GM18858 (cell line): ENCODE results near the gene PPL.
"Not testable (repeated sequence)": the region's sequence is repeated elsewhere in the genome, so short reads cannot be mapped to it uniquely, and the experiment has no call there.

Source experiments
- ATAC-seq: cut with Tn5 transposase; IDR thresholded peaks from one replicate; pipeline ENCODE4 v1.9.1; 2021; ENCODE audit not compliant: unreplicated experiment

The PPL gene

DNA sequence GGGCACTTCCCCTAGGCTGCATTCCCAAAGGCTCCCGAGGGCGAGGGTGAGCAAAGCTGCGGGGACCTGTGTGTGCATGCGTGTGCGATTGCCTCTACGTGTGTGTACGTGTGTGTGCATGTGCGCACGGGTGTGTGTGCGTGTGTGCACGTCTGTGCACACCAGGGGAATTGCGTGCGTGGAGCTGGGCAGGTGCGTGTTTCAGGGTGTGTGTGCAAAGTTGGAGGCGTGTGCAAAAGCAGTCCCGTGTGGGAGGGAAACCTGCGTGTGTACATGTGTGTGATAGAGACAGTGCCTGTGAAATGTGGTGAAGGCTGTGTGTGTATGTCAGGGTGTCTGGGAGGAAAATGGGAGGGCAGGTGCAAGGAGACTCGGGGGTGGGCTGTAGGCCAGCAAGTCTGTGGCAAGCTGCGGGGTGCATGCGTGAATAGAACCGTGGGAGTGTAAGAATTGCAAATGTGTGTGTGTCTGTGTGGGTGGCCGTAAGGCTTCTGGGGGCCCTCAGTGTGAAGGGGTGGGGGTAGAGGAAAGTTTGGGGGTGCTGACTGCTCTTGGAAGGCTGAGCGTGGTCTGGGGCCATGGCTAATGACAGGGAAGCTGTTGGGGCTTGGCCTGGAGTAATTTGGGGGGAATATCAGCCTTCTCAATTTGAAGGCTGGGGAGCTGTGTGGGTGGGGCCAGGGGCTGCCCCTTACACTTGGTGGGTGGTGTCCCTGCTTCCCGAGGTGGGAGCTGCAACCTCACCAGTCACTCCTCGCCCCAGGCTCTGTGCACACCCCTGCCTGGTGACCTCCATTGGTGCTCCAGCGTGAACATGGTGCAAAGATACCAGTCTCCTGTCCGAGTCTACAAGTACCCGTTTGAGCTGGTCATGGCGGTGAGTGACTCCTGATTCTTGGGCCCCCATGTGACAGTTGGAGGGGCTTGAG is 21.8 kb upstream of the PPL start:
- peak; percentile 20 for ATAC-seq

GRCh38 chr16:4957720-4958509 is 21.0 kb upstream of the PPL start, which contains the start of gene SEC14L5:
SEC14L5 (plus strand) TSS chr16:4958330; CDS start chr16:4959324, 994 bp downstream.
- peak; percentile 43 for ATAC-seq

DNA sequence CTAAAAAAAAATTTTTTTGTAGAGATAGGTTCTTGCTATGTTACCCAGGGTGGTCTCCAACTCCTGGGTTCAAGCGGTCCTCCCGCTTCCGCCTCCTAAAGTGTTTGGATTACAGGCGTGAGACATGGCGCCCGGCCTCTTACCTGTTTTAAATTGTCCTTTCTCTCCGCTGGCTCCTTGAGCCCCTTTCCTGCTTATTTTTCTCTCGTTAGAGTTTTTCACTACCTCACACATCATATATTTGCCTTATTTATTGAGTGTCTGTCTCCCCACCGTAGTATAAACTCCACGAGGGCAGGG is 20.4 kb upstream of the PPL start:
- ATAC-seq = no peak

GRCh38 chr16:4954714-4955113 is 17.8 kb upstream of the PPL start:
- ATAC-seq = no peak

GRCh38 chr16:4951583-4951982 is 14.6 kb upstream of the PPL start:
- ATAC-seq = not testable (repeated sequence)

- no peak for ATAC-seq
Measured at GRCh38 chr16:4949986-4950385, 13.0 kb upstream of the PPL start.

GRCh38 chr16:4948903-4949766 is 12.2 kb upstream of the PPL start:
- ATAC-seq = no peak

- ATAC-seq = no peak
Measured at GRCh38 chr16:4947722-4948503, 11.0 kb upstream of the PPL start.

DNA sequence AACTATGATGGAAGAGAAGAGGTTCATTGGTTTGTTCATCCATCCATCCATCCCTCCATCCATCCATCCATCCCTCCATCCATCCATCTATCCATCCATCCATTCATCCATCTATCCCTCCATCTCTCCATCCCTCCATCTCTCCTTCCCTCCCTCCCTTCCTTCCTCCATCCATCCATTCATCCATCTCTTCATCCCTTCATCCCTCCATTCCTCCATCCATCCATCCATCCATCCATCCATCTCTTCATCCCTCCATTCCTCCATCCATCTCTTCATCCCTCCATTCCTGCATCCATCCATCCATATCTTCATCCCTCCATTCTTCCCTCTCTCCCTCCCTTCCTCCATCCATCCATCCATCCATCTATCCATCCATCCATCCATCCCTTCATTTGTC is 10.0 kb upstream of the PPL start:
- no peak for ATAC-seq

DNA sequence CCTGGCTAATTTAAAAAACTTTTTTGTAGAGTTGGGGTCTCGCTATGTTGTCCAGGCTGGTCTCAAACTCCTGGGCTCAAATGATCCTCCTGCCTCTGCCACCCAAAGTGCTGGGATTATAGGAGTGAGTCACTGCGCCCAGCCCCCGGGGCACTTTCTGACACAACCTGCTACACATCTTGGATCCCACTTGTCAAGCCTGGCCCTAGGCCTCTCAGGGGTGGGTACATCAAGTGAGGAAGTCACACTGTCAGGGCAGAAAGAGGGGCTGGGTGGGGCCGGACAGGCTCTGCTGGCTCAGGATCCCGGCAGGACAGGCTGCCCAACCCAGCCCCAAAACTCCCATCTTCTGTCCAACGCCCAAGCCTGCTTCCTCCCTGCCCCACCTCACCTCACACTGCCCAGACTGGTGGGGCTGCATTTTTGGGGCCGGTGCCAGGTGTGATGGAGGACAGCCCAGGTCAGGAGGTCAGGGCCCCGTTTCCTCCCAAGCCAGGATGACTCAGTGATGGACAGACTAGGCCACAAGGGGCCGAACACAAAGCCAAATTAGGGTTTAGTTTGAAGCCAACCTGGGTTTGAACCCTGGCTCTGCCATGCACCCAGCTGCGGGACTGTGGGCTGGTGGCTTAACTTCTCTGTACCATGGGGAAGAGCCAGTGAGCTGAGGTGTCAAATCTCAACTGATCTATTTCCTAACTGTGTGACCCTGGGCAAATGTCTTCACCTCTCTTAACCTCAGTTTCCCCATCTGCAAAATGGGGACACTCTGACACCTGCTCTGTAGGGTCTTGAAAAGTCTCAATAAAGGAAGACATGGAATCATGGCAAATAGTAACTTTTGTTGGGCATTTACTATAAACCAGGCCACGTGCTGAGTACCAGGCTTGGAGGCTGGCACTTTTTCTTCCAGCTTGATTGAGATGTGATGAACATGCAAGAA is 8.9 kb upstream of the PPL start:
- no peak for ATAC-seq

DNA sequence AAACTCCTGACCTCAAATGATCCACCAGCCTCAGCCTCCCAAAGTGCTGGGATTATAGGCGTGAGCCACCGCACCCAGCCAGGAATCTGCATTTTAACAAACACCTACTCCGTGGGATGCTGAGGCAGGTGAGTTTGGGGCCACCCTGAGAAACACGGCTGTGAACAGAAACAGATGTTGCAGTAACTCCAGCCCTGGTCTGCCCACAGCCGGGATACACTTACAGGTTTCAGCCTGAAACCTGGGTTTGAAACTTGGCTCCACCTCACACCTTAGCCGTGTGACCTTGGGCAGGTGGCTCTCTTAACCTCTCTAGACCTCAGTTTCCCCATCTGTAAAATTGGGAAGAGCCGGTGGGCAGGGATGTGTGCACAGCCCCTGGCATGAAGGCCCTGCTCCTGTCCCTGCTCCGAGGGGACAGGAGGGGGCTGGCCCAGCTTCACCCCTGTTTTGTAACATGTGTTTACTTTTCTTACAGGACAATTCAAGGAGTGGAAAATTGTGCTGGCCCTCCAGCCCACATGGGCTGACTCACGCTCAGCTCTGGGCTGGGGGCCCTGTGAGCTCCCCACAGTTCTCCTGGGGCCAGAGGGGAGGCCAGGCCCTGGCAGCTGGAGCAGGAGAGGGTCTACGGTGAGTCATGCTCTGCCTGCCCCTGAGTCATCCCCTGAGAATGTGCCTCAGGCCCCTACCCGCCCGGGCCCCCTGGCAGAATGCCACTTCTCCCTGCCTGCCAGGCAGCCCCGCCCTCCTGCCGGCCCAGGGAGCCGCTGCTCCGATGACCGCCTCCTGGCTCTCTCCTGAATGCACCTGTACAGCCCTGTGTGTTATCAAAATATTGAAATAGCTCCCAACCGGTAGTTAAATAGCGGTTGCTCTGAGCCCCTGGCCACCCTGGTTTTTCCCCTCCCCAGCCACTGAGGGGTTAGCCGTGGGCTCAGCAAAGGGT is 7.7 kb upstream of the PPL start:
- no peak for ATAC-seq

DNA sequence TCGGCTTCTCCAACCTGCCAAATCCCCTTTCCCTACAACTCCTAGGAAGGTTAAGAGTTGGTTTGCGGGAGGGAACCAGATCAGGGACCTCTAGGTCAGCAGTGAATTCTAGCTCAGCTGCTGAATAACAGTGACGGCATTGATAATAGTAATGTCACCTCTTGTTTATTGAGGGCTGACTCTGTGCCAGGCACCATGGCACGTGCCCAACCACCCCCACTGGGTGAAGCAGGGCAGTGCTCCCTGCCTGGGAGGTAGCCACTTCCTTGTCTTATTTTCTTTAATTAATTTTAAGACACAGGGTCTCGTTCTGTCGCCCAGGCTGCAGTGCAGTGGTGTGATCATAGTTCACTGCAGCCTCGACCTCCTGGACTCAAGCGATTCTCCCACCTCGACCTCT is 5.5 kb upstream of the PPL start:
- no peak for ATAC-seq

DNA sequence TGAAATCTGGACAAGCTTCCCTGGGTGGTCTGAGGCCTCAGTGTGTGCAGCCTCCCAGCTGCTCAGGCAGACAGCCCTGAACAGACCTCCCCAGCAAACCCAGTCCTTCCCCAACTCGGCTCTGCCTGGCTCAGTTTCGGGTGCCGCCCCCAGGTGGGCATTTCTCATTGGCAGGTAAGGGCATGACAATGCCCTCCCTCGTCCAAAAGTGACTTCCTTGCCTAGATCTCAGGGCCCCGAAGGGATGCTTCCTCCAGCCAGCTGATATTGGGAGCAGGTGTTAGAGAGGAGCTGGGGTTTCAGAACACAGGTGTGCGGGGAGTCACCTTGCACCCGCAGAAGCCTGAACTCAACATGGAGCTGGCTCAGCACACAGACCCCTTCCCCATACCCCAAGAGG is 3.8 kb upstream of the PPL start:
- ATAC-seq = no peak

GRCh38 chr16:4938683-4939030 is 1.7 kb upstream of the PPL start:
- ATAC-seq = no peak

DNA sequence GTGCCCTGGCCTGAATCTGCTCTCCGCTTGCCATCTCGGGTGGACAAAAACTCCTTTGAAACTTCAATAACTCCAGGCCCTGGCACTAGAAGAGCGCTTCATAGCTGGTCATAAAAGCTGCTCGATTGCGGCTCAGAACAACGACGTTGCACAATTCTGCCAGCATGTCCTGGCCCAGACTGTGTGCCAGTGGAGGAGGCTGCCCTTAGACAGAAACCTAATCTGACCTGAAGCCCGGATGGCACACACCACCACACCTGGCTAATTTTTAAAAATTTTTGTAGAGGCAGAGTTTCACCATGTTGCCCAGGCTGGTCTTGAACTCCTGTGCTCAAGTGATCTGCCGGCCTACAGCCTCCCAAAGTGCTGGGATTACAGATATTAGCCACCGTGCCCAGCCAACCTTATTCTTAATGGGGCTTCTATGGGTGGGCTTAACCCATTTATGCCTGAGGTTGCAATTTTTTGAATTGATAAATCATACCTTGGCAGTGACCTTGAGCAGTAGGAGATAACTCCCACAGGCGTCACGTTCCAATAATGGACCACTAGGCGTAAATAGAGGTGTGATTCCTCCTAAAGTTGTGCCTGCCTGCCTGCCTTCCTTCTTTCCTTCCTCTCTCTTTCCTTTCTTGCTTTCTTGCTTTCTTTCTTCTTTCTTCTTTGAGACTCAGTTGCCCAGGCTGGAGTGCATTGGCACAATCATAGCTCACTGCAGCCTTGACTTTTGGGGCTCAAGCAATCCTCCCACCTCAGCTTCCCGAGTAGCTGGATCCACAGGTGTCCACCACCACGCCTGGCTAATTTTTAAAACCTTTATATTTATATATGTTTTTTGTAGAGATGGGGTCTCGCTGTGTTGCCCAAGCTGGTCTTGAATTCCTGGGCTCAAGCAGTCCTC is 1.1 kb upstream of the PPL start:
- ATAC-seq = no peak

- no peak for ATAC-seq
Measured at GRCh38 chr16:4936181-4936990, 562 bp downstream of the PPL start.
